GM19467 (cell line): ENCODE results near the gene YEATS2.

Experiments
- ATAC-seq: cut with Tn5 transposase; IDR thresholded peaks from one replicate; pipeline ENCODE4 v1.9.1; 2021; ENCODE audit warnings: mild to moderate bottlenecking, moderate library complexity; ENCODE audit not compliant: unreplicated experiment

YEATS2 gene

GRCh38 chr3:183810643-183811594, 113.3 kb downstream of the YEATS2 start:
- ATAC-seq, result no peak

GRCh38 chr3:183811638-183812037, 114.0 kb downstream of the YEATS2 start:
- no peak for ATAC-seq

- ATAC-seq, result no peak
These were observed 115.3 kb downstream of the YEATS2 start for GRCh38 chr3:183812761-183813445.

- ATAC-seq, result no peak
These were observed 116.6 kb downstream of the YEATS2 start for GRCh38 chr3:183814240-183814639.

GRCh38 chr3:183815563-183815940, 118.0 kb downstream of the YEATS2 start:
- no peak for ATAC-seq

- no peak for ATAC-seq
These were observed 118.4 kb downstream of the YEATS2 start for GRCh38 chr3:183815951-183816475.

- no peak for ATAC-seq
These were observed 119.3 kb downstream of the YEATS2 start for GRCh38 chr3:183816681-183817510.

GRCh38 chr3:183817639-183818038, 120.0 kb downstream of the YEATS2 start:
- no peak for ATAC-seq

GRCh38 chr3:183818041-183818620, 120.5 kb downstream of the YEATS2 start:
- ATAC-seq, result no peak

- no peak for ATAC-seq
These were observed 121.4 kb downstream of the YEATS2 start for GRCh38 chr3:183818706-183819624.

- no peak for ATAC-seq
These were observed 122.2 kb downstream of the YEATS2 start for GRCh38 chr3:183819831-183820230.

GRCh38 chr3:183822631-183823030, 125.0 kb downstream of the YEATS2 start:
- no peak for ATAC-seq

GRCh38 chr3:183823963-183824362, 126.4 kb downstream of the YEATS2 start:
- no peak for ATAC-seq

- ATAC-seq, result peak; percentile 9
These were observed 127.3 kb downstream of the YEATS2 start for GRCh38 chr3:183824761-183825455.

- peak; percentile 66 for ATAC-seq
These were observed 128.0 kb downstream of the YEATS2 start, which contains the start of gene MAP6D1 for GRCh38 chr3:183825456-183826161. Gene MAP6D1 (minus strand): TSS chr3:183825577. CDS start chr3:183825547, 30 bp downstream.

- ATAC-seq, result no peak
These were observed 129.1 kb downstream of the YEATS2 start for GRCh38 chr3:183826448-183827250.

GRCh38 chr3:183827809-183828537, 130.4 kb downstream of the YEATS2 start:
- no peak for ATAC-seq
